Nephron progenitor cell (in vitro differentiated cells): ENCODE data around the gene NBL1.
"Not testable (repeated sequence)": the region's sequence is repeated elsewhere in the genome, so short reads cannot be mapped to it uniquely, and the experiment has no call there.

Experiments
- DNase-seq: peaks from one replicate; pipeline ENCODE4 v3.0.0; 2021
- H3K27ac Mint-ChIP-seq: 2 replicates; pipeline ENCODE4 v1.8.0; 2021; ENCODE audit warnings: mild to moderate bottlenecking, moderate library complexity, mixed read lengths
- H3K27me3 Mint-ChIP-seq: 2 replicates; pipeline ENCODE4 v1.8.0; 2021; ENCODE audit warnings: mild to moderate bottlenecking, low read depth, mixed read lengths; ENCODE audit not compliant: poor library complexity
- H3K36me3 Mint-ChIP-seq: 2 replicates; pipeline ENCODE4 v1.8.0; 2021; ENCODE audit warnings: low read depth, mixed read lengths
- H3K4me1 Mint-ChIP-seq: 2 replicates; pipeline ENCODE4 v1.8.0; 2021; ENCODE audit warnings: mixed read lengths
- H3K4me3 Mint-ChIP-seq: 2 replicates; pipeline ENCODE4 v1.8.0; 2021; ENCODE audit warnings: mild to moderate bottlenecking, moderate library complexity, mixed read lengths
- H3K9me3 Mint-ChIP-seq: 2 replicates; pipeline ENCODE4 v1.8.0; 2021; ENCODE audit warnings: mild to moderate bottlenecking, moderate library complexity, mixed read lengths
- TF ChIP-seq, protein P1 (sequence below): fragments of 200-600 bp; sonication (generic); IDR thresholded peaks from 2 replicates; pipeline ENCODE4 v1.5.0; 2021; ENCODE audit warnings: antibody characterized with exemption

NBL1 gene

DNA sequence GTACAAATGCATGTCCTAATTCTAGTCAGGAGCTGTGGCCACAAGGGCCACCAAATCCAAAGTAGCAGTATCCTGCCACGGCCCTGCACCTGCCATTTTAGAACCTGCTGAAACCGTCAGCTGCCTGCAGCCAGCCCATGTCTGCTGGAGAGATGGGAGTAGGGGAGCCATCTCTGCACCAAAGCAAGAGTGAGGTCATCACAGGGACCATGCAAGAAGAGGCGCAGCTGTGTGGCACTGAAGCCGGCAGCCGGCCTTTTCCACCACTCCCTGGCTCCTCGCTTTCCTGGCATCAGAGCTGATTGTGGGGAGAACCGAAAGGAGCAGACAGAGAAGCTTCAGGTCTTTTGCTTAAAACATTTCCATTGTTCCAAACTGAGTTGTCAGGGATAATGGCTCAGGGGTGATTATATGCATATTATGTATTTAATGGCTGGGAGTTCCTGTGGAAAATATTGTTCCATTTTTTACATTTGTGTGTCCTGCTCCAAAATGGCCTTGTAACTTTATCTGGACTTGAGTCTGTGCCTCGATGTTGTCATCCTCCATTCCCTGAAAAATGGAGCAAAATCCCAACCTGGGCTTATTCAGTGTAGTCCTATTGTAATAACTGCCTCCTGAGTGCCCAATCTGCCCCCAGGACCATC is 18.7 kb upstream of the NBL1 start:
- peaks cover 54% of the 10 kb centered on the region for H3K36me3 Mint-ChIP-seq
- H3K4me3 Mint-ChIP-seq: no peak overlapping the region

DNA sequence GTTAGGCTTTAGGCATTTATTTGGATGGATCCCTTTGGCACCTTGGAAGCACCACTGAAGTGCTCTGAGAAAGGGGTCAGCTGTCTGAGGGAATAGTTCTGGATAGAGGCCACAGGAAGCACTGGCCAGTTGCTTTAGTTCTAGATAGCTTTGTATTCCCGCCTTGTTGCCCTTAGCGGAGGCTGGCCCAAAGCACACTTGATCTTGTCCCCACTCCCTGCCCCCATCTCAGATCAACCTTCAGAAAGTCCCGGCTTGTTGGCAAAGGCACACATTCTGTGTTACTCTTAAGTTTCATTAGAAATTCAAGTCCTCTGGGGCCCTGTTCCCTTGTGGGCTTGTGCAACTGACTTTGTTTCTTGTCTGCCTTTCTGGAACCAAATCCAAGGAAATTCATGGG is 15.2 kb upstream of the NBL1 start:
- H3K27me3 Mint-ChIP-seq: no peaks in the 10 kb centered on the region
- DNase-seq: no peak
- H3K36me3 Mint-ChIP-seq: peaks cover 27% of the 10 kb centered on the region
- no peak overlapping the region for H3K27ac Mint-ChIP-seq
- H3K9me3 Mint-ChIP-seq: no peaks in the 10 kb centered on the region
- TF ChIP-seq, protein P1, sequence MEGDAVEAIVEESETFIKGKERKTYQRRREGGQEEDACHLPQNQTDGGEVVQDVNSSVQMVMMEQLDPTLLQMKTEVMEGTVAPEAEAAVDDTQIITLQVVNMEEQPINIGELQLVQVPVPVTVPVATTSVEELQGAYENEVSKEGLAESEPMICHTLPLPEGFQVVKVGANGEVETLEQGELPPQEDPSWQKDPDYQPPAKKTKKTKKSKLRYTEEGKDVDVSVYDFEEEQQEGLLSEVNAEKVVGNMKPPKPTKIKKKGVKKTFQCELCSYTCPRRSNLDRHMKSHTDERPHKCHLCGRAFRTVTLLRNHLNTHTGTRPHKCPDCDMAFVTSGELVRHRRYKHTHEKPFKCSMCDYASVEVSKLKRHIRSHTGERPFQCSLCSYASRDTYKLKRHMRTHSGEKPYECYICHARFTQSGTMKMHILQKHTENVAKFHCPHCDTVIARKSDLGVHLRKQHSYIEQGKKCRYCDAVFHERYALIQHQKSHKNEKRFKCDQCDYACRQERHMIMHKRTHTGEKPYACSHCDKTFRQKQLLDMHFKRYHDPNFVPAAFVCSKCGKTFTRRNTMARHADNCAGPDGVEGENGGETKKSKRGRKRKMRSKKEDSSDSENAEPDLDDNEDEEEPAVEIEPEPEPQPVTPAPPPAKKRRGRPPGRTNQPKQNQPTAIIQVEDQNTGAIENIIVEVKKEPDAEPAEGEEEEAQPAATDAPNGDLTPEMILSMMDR: no peak
- no peak overlapping the region for H3K4me3 Mint-ChIP-seq
- no peaks in the 10 kb centered on the region for H3K4me1 Mint-ChIP-seq

More for the DNA sequence above, 18.7 kb upstream of the NBL1 start:
- TF ChIP-seq, protein P1: no peak
- Mint-ChIP-seq H3K27ac (no peak overlapping the region), H3K4me1 (no peaks in the 10 kb centered on the region), H3K9me3 (no peaks in the 10 kb centered on the region), H3K27me3 (no peaks in the 10 kb centered on the region)
- no peak for DNase-seq

DNA sequence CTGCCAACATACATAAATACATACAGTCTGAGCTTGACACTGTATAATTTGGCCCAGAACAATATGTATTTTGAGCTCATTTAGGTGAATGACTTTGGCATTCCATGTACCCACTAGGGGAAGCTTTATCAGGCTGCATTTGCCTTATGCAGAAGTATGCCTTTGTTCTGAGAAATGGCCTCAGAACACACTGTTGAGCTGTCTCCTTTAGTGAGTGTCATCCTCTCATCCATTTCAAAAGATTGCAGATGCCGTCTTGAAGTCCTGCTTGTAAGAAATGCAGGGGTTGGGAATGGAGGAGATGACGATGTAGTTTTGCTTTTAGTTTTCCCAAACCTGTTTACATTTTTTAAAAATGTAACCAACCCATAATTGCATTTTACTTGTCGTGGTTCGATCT is 14.8 kb upstream of the NBL1 start:
- no peak for DNase-seq
- H3K4me1 Mint-ChIP-seq: no peaks in the 10 kb centered on the region
- H3K27ac Mint-ChIP-seq: no peak overlapping the region
- peaks cover 27% of the 10 kb centered on the region for H3K36me3 Mint-ChIP-seq
- H3K9me3 Mint-ChIP-seq: no peaks in the 10 kb centered on the region
- H3K4me3 Mint-ChIP-seq: no peak overlapping the region
- no peaks in the 10 kb centered on the region for H3K27me3 Mint-ChIP-seq
- TF ChIP-seq, protein P1: no peak

DNA sequence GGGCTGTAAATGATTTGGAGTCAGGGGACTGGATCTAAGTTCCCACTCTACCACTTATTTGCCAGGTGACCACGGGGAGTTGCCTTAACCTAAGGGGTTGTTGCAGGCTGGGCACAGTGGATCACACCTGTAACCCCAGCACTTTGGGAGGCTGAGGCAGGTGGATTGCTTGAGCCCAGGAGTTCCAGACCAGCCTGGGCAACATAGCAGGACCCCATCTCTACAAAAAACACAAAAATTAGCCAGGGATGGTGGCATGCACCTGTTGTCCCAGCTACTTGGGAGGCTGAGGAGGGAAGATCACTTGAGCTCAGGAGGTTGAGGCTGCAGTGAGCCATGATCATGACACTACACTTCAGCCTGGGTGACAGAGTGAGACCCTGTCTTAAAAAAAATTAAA is 13.9 kb upstream of the NBL1 start:
- DNase-seq, H3K4me1 Mint-ChIP-seq, H3K4me3 Mint-ChIP-seq, H3K27me3 Mint-ChIP-seq, H3K9me3 Mint-ChIP-seq, H3K27ac Mint-ChIP-seq: not testable (repeated sequence)
- H3K36me3 Mint-ChIP-seq: peaks cover 27% of the 10 kb centered on the region

DNA sequence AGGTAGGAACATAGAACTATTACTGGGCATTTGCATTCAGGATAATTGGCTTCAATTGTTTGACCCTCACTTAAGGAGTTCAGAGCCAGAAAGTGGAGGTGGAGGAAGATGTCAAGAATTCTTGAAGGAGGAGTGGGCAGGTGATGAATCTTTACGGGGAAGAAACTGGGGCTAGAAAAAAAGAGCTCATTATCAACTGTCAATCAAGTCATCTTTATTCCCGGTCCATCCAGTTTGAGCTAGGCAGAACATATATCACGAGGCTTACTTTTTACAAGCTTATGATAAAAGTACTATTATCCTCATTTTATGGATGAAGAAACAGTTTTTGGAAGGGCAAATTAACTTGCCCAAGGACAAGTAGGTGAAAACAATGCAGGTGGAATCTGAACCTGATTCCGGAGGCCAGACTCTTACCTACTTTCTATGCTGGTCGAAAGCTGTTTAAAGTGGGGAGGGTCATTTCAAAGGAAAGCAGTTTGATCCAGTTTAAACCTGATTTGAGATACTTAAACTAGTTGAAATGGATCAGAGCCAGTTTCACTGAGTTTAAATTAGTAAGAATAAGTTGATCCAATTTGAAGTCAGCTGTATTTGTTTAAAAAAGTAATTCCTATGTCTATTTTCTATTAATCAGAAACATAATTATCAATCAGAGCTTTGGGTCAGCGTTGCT is 13.3 kb upstream of the NBL1 start:
- Mint-ChIP-seq H3K27me3 (peaks cover 3% of the 10 kb centered on the region), H3K4me1 (no peaks in the 10 kb centered on the region), H3K9me3 (no peaks in the 10 kb centered on the region), H3K27ac (no peak overlapping the region), H3K36me3 (peaks cover 27% of the 10 kb centered on the region), H3K4me3 (no peak overlapping the region)
- TF ChIP-seq, protein P1: no peak
- no peak for DNase-seq

DNA sequence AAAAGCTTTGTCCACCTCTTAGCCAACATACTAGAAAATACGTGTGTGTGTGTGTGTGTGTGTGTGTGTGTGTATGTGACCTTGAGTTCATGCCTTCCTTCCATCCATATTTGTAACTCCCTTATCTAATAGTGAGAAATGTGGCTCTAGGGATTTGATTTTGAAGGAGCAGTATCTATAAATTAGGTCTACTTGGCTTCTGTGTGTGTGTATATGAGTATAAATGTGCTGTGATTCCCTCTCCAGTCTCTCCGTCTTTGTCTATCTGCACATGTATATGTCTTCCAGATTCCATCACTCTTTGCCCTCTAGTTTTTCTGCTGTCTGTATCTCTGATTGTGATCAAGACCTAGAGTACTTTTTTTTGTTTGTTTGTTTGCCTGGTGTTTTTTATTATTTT is 11.9 kb upstream of the NBL1 start:
- Mint-ChIP-seq H3K4me3 (no peak overlapping the region), H3K4me1 (no peaks in the 10 kb centered on the region), H3K27me3 (peaks cover 3% of the 10 kb centered on the region), H3K36me3 (peaks cover 15% of the 10 kb centered on the region), H3K9me3 (no peaks in the 10 kb centered on the region), H3K27ac (no peak overlapping the region)
- TF ChIP-seq, protein P1: no peak
- no peak for DNase-seq
